WI38 (cell line): ENCODE measurements around the gene IGSF23.
"Not testable (repeated sequence)": the region's sequence is repeated elsewhere in the genome, so short reads cannot be mapped to it uniquely, and the experiment has no call there.

ENCODE experiments used
- H3K4me3 ChIP-seq: 2 replicates; pipeline ENCODE4 v1.5.1; 2011; ENCODE audit warnings: low read depth, mild to moderate bottlenecking, control low read depth, low read length
- TF ChIP-seq, protein P1 (sequence below): IDR thresholded peaks from 2 replicates; pipeline ENCODE4 v1.5.1; 2012; ENCODE audit warnings: low read depth, mild to moderate bottlenecking, control low read depth, low read length

IGSF23 gene

DNA sequence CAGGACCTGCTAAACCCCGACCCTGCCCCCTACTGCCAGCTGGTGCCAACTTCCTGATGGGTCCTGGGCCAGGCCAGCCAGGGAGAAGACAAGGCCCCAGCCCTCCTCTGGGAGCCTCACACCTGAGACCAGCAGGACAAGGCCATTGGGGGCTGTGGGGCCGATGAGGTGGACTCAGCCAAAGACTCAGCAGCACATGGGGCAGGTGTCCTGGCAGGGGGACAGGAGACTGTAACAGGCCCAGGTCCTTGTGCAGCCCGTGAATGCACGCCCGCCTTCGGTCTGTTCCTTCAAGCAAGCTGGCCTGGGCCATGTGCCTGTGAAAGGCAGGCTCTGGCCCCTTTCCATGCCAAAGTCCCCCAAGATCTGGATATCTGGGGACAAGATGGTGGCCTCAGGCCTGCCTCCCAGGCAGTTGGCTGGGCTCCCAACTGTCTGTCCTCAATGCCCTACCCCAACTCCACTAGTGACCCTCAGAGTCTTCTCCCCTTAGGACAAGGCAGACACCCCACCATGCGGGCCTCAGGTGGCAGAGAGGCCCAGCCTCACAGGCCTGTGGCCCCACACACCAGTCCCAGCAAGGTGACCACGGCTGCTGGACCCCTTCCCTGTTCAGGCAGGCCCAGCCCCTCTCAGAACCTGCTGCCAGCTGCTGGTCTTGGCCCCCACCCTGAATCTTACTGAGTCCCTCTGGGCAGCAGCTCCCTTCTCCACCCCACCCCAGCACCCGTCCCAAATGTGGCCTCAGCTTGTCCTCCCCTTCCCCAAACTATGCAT lies 70.3 kb downstream of the IGSF23 start:
- TF ChIP-seq, protein P1, sequence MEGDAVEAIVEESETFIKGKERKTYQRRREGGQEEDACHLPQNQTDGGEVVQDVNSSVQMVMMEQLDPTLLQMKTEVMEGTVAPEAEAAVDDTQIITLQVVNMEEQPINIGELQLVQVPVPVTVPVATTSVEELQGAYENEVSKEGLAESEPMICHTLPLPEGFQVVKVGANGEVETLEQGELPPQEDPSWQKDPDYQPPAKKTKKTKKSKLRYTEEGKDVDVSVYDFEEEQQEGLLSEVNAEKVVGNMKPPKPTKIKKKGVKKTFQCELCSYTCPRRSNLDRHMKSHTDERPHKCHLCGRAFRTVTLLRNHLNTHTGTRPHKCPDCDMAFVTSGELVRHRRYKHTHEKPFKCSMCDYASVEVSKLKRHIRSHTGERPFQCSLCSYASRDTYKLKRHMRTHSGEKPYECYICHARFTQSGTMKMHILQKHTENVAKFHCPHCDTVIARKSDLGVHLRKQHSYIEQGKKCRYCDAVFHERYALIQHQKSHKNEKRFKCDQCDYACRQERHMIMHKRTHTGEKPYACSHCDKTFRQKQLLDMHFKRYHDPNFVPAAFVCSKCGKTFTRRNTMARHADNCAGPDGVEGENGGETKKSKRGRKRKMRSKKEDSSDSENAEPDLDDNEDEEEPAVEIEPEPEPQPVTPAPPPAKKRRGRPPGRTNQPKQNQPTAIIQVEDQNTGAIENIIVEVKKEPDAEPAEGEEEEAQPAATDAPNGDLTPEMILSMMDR: no peak
- H3K4me3 ChIP-seq: no peak overlapping the region

DNA sequence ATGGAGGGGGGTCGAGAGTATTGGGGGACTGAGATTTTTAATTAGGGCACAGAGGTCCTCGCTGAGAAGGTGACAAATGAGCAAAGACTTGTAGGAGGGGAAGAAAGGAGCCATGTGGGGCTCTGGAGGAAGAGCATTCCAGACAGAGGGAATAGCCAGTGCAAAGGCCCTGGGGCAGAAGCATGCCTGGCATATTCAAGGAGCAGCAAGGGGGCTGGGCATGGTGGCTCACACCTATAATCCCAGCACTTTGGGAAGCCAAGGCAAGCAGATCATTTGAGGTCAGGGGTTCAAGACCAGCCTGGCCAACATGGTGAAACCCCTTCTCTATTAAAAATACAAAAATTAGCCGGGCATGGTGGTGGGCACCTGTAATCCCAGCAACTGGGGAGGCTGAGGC lies 71.0 kb downstream of the IGSF23 start:
- not testable (repeated sequence) for H3K4me3 ChIP-seq

DNA sequence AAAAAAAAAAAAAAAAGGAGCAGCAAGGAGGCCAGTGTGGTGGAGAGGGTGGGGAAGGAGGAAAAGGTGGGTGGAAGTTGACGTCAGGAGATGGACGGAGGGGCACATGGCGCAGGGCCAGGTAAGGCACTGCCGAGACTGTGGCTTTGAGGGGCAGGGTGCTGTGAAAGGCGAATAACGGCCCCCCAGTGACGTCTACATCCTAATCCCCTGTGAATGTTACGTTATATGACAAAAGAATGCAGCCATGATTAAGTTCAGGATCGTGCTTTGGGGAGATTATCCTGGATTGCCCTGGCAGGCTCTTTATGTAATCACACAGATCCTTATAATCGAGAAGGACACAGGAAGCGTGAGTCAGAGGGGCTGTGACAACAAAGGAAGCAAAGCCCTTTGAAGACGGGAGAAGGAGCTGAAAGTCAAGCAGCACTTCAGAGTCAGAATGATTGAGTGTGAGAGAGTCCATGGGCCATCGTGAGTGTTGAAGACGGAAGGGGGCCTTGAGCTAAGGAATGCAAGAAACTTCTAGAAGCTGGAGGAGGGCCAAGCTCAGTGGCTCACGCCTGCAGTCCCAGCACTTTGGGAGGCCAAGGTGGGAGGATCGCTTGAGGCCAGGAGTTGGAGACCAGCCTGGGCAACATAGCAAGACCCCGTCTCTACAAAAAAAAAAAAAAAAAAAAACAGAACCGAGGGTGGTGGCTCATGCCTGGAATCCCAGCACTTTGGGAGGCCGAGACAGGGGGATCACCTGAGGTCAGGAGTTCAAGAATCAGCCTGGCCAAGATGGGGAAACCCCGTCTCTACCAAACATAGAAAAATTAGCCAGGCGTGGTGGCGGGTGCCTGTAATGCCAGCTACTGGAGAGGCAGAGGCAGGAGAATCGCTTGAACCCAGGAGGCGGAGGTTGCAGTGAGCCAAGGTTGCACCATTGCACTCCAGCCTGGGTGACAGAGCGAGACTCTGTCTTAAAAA lies 71.8 kb downstream of the IGSF23 start:
- no peak overlapping the region for H3K4me3 ChIP-seq
- TF ChIP-seq, protein P1: no peak

DNA sequence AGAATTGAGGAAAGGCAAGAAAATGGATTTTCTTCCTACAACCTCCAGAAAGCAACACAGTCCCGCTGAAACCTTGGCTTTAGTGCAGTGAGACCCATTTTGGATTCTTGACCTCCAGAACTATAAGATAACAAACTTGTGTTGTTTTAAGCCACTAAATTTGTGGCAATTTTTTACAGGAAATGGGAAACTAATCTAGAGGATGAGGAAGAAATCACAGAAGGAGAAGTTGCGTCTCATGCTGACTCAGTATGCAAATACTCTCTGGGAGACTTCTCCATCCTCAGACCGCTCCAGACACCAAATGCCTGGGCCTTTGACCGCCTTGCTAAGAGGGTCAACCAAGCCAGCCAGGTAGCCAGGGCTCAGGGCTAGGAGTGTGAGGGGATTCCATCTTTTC lies 72.5 kb downstream of the IGSF23 start:
- no peak overlapping the region for H3K4me3 ChIP-seq
- TF ChIP-seq, protein P1: no peak
